Karpas-422 (cell line): ENCODE data around the gene ADCY9. TPM values are rescaled to one million over a fixed set of nuclear protein-coding genes. Genes with fewer than 3 reads are reported as not detected.

ENCODE experiments used
- DNase-seq: peaks from one replicate; pipeline ENCODE4 v3.0.0-alpha.2; 2015
- H2AFZ ChIP-seq: fragments of 200-600 bp; sonication (generic); 2 replicates; pipeline ENCODE4 v1.6.1; 2014; ENCODE audit warnings: antibody characterized with exemption, low read length, mixed read lengths
- H3K27ac ChIP-seq: fragments of 200-600 bp; sonication (generic); 2 replicates; pipeline ENCODE4 v1.5.1; 2014; ENCODE audit warnings: mild to moderate bottlenecking, low read length, moderate library complexity
- H3K27me3 ChIP-seq: fragments of 200-600 bp; sonication (generic); 2 replicates; pipeline ENCODE4 v1.6.1; 2014; ENCODE audit warnings: low read length, mixed read lengths
- H3K36me3 ChIP-seq: fragments of 200-600 bp; sonication (generic); 2 replicates; pipeline ENCODE4 v1.6.1; 2014; ENCODE audit warnings: low read length, mixed read lengths; ENCODE audit not compliant: insufficient read depth
- H3K4me1 ChIP-seq: fragments of 200-600 bp; sonication (generic); 2 replicates; pipeline ENCODE4 v1.6.1; 2014; ENCODE audit warnings: mild to moderate bottlenecking, low read length, mixed read lengths
- H3K4me2 ChIP-seq: fragments of 200-600 bp; sonication (generic); 2 replicates; pipeline ENCODE4 v1.6.1; 2014; ENCODE audit warnings: low read length, low read depth, mild to moderate bottlenecking; ENCODE audit not compliant: poor library complexity, severe bottlenecking
- H3K4me3 ChIP-seq: fragments of 200-600 bp; sonication (generic); 2 replicates; pipeline ENCODE4 v1.5.1; 2014; ENCODE audit warnings: mild to moderate bottlenecking, antibody characterized with exemption, low read length, mixed read lengths
- H3K79me2 ChIP-seq: fragments of 200-600 bp; sonication (generic); 2 replicates; pipeline ENCODE4 v1.6.1; 2014; ENCODE audit warnings: mild to moderate bottlenecking, low read length, mixed read lengths
- H3K9ac ChIP-seq: fragments of 200-600 bp; sonication (generic); 2 replicates; pipeline ENCODE4 v1.6.0; 2014; ENCODE audit warnings: low read length
- H3K9me2 ChIP-seq: fragments of 200-600 bp; sonication (generic), shearing (Covaris generic); replicated peaks from 2 replicates; pipeline ENCODE4 v1.6.0; 2014; ENCODE audit warnings: mild to moderate bottlenecking, low read length, moderate library complexity; ENCODE audit not compliant: insufficient read depth
- H3K9me3 ChIP-seq: fragments of 300-700, 200-600 bp; sonication (generic); 2 replicates; pipeline ENCODE4 v1.6.1; 2014; ENCODE audit warnings: low read length, mixed read lengths
- H4K20me1 ChIP-seq: fragments of 200-600 bp; sonication (generic); 2 replicates; pipeline ENCODE4 v1.6.1; 2014; ENCODE audit warnings: mild to moderate bottlenecking, antibody characterized with exemption, low read length, low read depth; ENCODE audit not compliant: insufficient read depth
- total RNA-seq: library from RNA; depleted of rRNA; stranded (reverse); fragments of >200 nt; shearing (Covaris generic); gene quantifications from 2 replicates; pipeline ENCODE4 v1.2.3, GENCODE V29; 2014; ENCODE audit warnings: low replicate concordance

The ADCY9 gene
- total RNA-seq, 1 experiment from 2014 or later: 0.11 TPM

DNA sequence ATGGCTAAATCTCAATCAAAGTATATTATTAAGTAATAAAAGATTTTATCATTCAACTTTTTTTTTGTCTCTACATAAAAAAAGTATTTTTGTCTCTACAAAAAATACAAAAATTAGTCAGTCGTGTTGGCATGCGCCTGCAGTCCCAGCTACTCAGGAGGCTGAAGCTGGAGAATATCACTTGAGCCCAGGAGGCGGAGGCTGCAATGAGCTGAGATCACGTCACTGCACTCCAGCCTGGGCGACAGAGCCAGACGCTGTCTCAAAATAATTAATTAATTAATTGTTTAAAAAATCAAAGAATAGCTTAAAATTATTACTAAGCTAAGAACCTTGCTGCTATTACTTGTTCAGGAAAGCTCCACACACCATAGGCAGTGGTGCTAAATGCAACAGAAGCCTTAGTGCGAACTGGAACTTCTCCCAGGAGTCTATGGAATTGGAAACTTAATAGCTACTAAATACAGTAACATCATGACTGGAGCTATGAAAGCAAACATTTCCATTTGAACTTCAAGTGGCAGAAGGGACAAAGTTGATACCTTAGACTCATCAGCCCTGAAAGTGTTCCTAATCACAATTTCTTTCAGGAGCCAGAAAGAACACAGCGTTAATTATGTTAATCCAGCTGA, 22.6 kb downstream of the ADCY9 start:
- no peaks in the 10 kb centered on the region for H4K20me1 ChIP-seq
- H3K27me3 ChIP-seq: no peaks in the 10 kb centered on the region
- peaks cover 20% of the 10 kb centered on the region for H3K4me1 ChIP-seq
- H3K9me2 ChIP-seq: no peaks in the 10 kb centered on the region
- H3K9ac ChIP-seq: no peak overlapping the region
- no peaks in the 10 kb centered on the region for H3K9me3 ChIP-seq
- no peak overlapping the region for H2AFZ ChIP-seq
- H3K36me3 ChIP-seq: no peaks in the 10 kb centered on the region
- DNase-seq: no peak
- H3K4me3 ChIP-seq: no peak overlapping the region
- no peaks in the 10 kb centered on the region for H3K79me2 ChIP-seq
- H3K27ac ChIP-seq: no peak overlapping the region
- H3K4me2 ChIP-seq: no peak overlapping the region

DNA sequence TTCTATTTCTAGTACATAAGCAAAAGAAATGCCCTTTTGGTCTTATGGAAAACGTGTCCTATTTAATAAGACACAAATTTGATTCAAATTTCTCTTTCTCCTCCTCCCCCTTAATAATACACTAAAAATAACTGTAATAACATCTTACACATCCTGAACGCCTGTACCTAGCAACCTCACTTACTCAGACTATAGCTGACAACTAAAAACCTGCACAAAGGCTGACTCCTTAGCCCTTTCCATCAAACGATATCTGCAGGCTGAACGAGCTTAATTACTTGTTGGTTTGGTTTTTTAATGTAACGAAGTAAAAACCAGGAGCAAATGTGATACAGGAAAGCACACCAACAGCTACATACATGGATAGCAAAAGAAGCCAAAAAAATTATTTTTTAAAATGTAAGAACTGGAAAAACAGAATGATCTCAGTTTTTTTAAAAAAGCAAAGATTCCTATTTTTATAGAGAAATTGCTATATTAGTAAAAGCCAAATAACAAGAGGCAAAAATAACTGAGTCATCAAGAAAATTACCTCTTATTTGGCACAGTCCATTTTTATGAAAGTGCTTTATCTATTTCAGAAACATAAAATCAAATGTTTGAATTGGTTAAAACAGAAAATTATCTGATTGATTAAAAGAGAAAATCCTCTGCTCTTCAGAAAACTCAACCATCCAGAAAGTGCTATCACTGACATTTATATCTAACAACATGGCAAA, 23.5 kb downstream of the ADCY9 start:
- H3K36me3 ChIP-seq: no peaks in the 10 kb centered on the region
- H3K9ac ChIP-seq: no peak overlapping the region
- no peaks in the 10 kb centered on the region for H3K9me2 ChIP-seq
- DNase-seq: no peak
- no peak overlapping the region for H3K4me2 ChIP-seq
- peaks cover 20% of the 10 kb centered on the region for H3K4me1 ChIP-seq
- no peak overlapping the region for H3K27ac ChIP-seq
- no peaks in the 10 kb centered on the region for H3K27me3 ChIP-seq
- H3K9me3 ChIP-seq: no peaks in the 10 kb centered on the region
- no peak overlapping the region for H3K4me3 ChIP-seq
- no peaks in the 10 kb centered on the region for H3K79me2 ChIP-seq
- no peak overlapping the region for H2AFZ ChIP-seq
- no peaks in the 10 kb centered on the region for H4K20me1 ChIP-seq

DNA sequence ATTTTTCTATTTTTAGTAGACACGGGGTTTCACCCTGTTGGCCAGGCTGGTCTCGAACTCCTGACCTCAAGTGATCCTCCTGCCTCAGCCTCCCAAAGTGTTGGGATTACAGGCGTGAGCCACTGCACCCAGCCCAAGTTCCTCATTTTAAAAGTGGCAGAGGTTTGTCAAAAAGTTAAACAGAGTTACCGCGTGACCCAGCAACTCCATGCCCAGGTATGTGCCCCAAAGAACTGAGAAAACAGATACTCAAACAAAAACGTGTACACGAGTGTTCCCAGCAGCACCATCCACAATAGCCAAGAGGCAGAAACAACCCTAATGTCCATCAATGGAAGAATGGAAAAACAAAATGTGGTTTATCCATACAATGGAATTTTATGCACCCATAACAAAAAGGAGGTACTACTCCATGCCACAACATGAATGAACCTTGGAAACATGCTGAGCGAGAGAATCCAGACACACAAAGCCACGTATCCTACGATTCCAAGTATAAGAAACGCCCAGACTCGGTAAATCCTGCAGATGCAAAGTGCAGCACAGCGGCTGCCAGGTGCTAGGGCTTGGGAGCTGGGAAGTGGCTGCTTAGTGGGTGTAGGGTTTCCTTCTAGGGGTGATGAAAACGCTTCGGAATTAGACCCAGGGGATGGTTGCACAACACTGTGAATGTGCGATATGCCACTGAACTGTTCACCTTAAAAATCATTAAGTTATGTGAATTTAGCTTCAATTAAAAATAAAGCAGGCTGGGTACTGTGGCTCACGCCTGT, 24.8 kb downstream of the ADCY9 start:
- H3K79me2 ChIP-seq: no peaks in the 10 kb centered on the region
- DNase-seq: no peak

DNA sequence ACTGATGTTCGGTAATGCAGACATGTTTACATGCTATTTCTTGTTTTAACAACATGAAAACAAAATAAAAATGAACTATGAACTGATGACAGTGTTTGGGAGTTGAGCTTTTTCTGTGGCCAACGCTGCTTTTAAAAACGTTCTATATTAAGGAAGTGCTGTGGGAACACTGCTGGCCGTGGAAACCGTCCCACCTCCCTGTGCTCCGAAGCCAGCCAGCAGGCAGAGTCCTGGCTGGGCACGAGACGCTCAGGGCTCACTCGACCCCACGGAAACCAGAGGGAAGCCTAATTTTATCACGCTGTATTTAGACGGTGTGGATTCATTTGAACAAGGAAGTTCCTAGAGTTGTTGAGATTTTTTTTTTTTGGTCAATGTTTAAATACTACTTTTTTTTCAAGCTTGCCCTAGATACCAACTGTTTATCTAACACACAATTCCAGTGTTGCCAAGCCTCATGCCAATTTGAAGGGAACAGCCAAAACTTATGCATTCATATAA, 25.8 kb downstream of the ADCY9 start:
- Histone ChIP-seq H3K9ac (no peak overlapping the region), H3K27me3 (no peaks in the 10 kb centered on the region), H3K4me1 (peaks cover 2% of the 10 kb centered on the region; the same call in 1 of the 2 replicates), H4K20me1 (no peaks in the 10 kb centered on the region), H3K4me3 (no peak overlapping the region), H3K9me3 (no peaks in the 10 kb centered on the region), H3K79me2 (no peaks in the 10 kb centered on the region), H3K4me2 (no peak overlapping the region), H2AFZ (no peak overlapping the region), H3K36me3 (no peaks in the 10 kb centered on the region), H3K27ac (no peak overlapping the region), H3K9me2 (no peaks in the 10 kb centered on the region)
- no peak for DNase-seq

More for the DNA sequence above, 24.8 kb downstream of the ADCY9 start:
- Histone ChIP-seq H3K4me2 (no peak overlapping the region), H3K9ac (no peak overlapping the region), H2AFZ (no peak overlapping the region), H3K9me2 (no peaks in the 10 kb centered on the region), H4K20me1 (no peaks in the 10 kb centered on the region), H3K9me3 (no peaks in the 10 kb centered on the region), H3K36me3 (no peaks in the 10 kb centered on the region), H3K4me3 (no peak overlapping the region), H3K4me1 (peaks cover 12% of the 10 kb centered on the region), H3K27me3 (no peaks in the 10 kb centered on the region), H3K27ac (no peak overlapping the region)

DNA sequence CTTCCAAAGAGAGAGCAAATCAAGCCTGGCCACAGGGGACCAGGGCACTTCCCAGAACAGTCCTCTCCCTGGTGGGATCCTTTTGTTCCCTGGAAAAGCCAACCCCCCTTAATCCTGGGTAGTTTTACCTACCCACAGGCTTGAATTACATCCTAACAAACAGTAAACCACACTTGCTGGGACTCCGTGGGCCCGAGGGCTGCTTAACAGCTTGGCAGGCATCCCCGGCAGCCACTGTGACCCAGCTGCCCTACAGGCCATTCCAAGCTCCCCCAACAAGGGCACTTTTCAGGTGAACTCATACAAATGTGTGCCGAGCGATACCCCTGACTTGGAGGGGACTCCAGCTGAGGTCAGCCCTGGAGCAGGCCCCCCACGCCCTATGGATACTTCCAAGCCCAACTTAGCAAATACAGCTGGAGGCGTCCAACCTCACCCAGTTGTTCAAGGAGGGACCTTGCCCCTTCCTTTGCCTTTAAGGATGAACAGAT, 26.4 kb downstream of the ADCY9 start:
- Histone ChIP-seq H2AFZ (no peak overlapping the region), H4K20me1 (no peaks in the 10 kb centered on the region)
- no peak for DNase-seq

DNA sequence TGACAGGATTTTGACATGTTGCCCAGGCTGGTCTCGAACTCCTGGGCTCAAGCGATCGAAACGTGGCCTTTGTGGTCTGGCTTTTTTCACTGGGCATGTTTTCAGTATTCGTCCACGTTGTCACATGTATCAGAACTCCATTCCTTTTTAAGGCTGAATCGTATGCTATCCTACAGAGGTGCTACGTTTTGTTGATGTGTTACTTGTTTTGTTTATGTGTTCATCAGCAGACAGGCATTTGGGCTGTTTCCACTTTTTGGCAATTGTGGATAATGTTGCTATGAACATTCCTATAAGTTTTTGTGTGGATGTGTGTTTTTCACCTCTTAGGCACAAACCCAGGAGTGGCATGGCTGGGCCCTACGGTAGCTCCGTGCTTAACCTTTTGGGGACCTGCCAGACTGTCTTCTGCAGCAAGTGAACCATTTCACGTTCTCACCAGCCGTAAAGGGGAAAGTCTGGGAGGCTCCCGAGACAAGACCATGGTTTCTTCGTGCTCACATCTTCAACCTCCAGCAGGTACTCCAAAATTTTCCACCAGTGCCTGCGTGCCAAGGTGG, 26.9 kb downstream of the ADCY9 start:
- no peaks in the 10 kb centered on the region for H3K9me2 ChIP-seq
- no peak overlapping the region for H3K27ac ChIP-seq
- no peak for DNase-seq
- H3K79me2 ChIP-seq: no peaks in the 10 kb centered on the region
- H3K4me1 ChIP-seq: peaks cover 2% of the 10 kb centered on the region; the same call in 1 of the 2 replicates
- H3K9me3 ChIP-seq: no peaks in the 10 kb centered on the region
- no peak overlapping the region for H2AFZ ChIP-seq
- H3K4me2 ChIP-seq: no peak overlapping the region
- H3K9ac ChIP-seq: no peak overlapping the region
- no peaks in the 10 kb centered on the region for H3K36me3 ChIP-seq
- no peak overlapping the region for H3K4me3 ChIP-seq
- no peaks in the 10 kb centered on the region for H4K20me1 ChIP-seq
- H3K27me3 ChIP-seq: no peaks in the 10 kb centered on the region

More for the DNA sequence above, 26.4 kb downstream of the ADCY9 start:
- Histone ChIP-seq H3K9me3 (no peaks in the 10 kb centered on the region), H3K79me2 (no peaks in the 10 kb centered on the region), H3K4me2 (no peak overlapping the region), H3K4me1 (peaks cover 2% of the 10 kb centered on the region; the same call in 1 of the 2 replicates), H3K9me2 (no peaks in the 10 kb centered on the region), H3K27me3 (no peaks in the 10 kb centered on the region), H3K4me3 (no peak overlapping the region), H3K27ac (no peak overlapping the region), H3K36me3 (no peaks in the 10 kb centered on the region), H3K9ac (no peak overlapping the region)

DNA sequence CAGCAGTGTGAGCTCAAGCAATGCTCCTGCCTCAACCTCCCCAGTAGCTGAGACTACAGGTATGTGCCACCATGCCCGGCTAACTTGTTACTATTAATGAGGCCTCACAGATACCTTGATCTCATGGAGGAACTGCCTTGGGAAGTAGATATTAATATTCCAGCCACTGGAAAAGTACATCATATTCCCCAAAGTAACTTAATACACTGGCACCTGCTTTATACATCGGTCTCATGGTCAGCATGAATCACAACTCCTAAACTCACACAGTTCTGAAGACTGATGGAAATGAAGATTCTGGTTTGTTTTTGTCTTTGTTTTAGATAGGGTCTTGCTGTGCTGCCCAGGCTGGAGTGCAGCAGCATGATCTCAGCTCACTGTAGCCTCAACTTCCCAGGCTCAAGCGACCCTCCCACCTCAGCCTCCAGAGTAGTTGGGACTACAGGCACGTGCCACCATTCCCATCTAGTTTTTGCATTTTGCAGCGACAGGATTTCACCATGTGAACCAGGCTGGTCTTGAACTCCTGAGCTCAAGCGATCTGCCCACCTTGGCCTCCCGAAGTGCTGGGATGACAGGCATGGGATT, 28.2 kb downstream of the ADCY9 start:
- no peaks in the 10 kb centered on the region for H3K9me3 ChIP-seq
- no peaks in the 10 kb centered on the region for H3K27me3 ChIP-seq
- H3K4me1 ChIP-seq: peaks cover 2% of the 10 kb centered on the region; the same call in 1 of the 2 replicates
- H3K4me3 ChIP-seq: no peak overlapping the region
- no peaks in the 10 kb centered on the region for H3K9me2 ChIP-seq
- H3K79me2 ChIP-seq: no peaks in the 10 kb centered on the region
- H4K20me1 ChIP-seq: no peaks in the 10 kb centered on the region
- no peak overlapping the region for H3K4me2 ChIP-seq
- no peak overlapping the region for H2AFZ ChIP-seq
- no peaks in the 10 kb centered on the region for H3K36me3 ChIP-seq
- H3K27ac ChIP-seq: no peak overlapping the region
- DNase-seq: no peak
- H3K9ac ChIP-seq: no peak overlapping the region
